GM12864 (cell line): ENCODE data around the gene E2F4.

Experiments used
- DNase-seq: peaks from one replicate; pipeline ENCODE4 v3.0.0-alpha.2; 2011; ENCODE audit warnings: low read depth
- H3K4me3 ChIP-seq: 2 replicates; pipeline ENCODE4 v1.5.1; 2011; ENCODE audit warnings: mild to moderate bottlenecking, low read depth, low read length, control low read depth
- CTCF ChIP-seq: IDR thresholded peaks from 2 replicates; pipeline ENCODE4 v1.5.1; 2011; ENCODE audit warnings: low read depth, mild to moderate bottlenecking, moderate library complexity, low read length, control low read depth, inconsistent platforms; ENCODE audit errors: missing control alignments

E2F4 gene

GRCh38 chr16:67176662-67177061 is 15.3 kb upstream of the E2F4 start:
- no peak for TF ChIP-seq CTCF
- no peak overlapping the region for H3K4me3 ChIP-seq
- no peak for DNase-seq

GRCh38 chr16:67177743-67178699 is 13.9 kb upstream of the E2F4 start:
- DNase-seq: no peak

GRCh38 chr16:67179421-67180080 is 12.4 kb upstream of the E2F4 start:
- TF ChIP-seq CTCF: peak; percentile 28
- H3K4me3 ChIP-seq: no peak overlapping the region
- no peak for DNase-seq

More at GRCh38 chr16:67177743-67178699, 13.9 kb upstream of the E2F4 start:
- peak; percentile 25 for TF ChIP-seq CTCF
- peak overlapping the region; percentile 48 for H3K4me3 ChIP-seq

- no peak for TF ChIP-seq CTCF
- H3K4me3 ChIP-seq: no peak overlapping the region
- DNase-seq: no peak
These were observed 11.8 kb upstream of the E2F4 start for GRCh38 chr16:67180166-67180565.

GRCh38 chr16:67181346-67181745 is 10.6 kb upstream of the E2F4 start:
- no peak for TF ChIP-seq CTCF
- no peak for DNase-seq
- no peak overlapping the region for H3K4me3 ChIP-seq

GRCh38 chr16:67182288-67182687 is 9.7 kb upstream of the E2F4 start:
- TF ChIP-seq CTCF: no peak
- H3K4me3 ChIP-seq: peak overlapping the region; percentile 84; the same call in 1 of the 2 replicates
- DNase-seq: no peak
